Tongue (tissue), 2 donors: Measurements from ENCODE around the gene SMIM38. TPM values are rescaled to one million over a fixed set of nuclear protein-coding genes. Genes with fewer than 3 reads are reported as not detected.

Source experiments
- DNase-seq: peaks from one replicate; pipeline ENCODE4 v3.0.0-alpha.2; 2015
- total RNA-seq: library from RNA; depleted of rRNA; stranded (reverse); fragments of >200 nt; gene quantifications from one replicate; pipeline ENCODE4 v1.2.3, GENCODE V29; 2014

SMIM38 gene
- total RNA-seq, 1 donor from 2014 or later: 0.51 TPM

GRCh38 chr11:69204246-69204940, 48.7 kb downstream of the SMIM38 start:
- no peak for DNase-seq

DNA sequence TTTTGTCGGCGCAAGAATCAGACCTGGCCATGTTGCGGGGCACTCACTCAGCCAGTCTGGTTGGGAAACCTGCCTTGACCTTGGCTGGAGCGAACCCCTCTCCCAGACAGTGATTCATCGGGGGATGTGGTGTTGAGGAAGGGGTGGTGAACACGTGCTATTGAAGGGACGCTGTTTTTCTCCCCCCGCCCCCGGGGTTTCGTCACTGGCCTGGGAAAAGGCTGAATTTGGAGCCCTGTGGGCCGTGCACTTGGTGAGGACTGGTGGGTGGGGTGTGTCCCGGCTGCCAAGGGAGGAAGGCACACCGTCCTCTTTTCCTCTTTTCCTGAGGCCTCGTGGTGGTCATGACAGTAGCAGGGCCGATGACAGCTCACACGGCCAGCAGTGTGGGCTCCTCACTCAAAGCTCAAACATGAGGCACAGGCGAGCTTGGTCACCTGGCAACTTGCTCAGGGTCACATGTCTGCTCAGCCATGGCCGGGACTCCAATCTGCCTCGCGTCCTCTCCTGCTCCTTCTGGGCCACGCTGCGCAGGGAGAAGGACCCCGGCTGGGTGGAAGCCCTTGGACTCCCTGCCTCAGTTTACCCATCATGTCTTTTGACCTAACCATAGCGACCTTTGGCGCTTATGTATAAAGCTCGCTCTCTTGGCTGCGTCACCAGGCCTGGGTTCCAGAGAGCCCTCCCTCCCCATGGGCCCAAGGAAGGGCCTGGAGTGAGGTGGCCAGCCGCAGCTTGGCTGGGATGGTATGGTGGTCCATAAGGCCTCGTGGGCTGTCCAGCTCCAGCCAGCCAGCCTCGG, 49.4 kb downstream of the SMIM38 start:
- no peak for DNase-seq

Other genes starting within 250 kb of the SMIM38 start
- gene MRGPRD, start 174.9 kb upstream of the SMIM38 start, total RNA-seq: not detected
- gene MRGPRF, start 142.7 kb upstream of the SMIM38 start, total RNA-seq: 20.5 TPM
- 11.5 TPM for gene TPCN2, start 107.0 kb upstream of the SMIM38 start, total RNA-seq
- gene MYEOV, start 138.2 kb downstream of the SMIM38 start, total RNA-seq: 1.3 TPM